ENCODE measurements around the gene UROC1.

Gene UROC1

GRCh38 chr3:126517291-126517951 is at the start of gene UROC1:
Gene UROC1 (minus strand): TSS chr3:126517773. CDS start chr3:126517719, 54 bp downstream.
- no peak for TF ChIP-seq USF1 (IDR thresholded peaks at IDR 0.05)
- TF ChIP-seq CREB1 (IDR thresholded peaks at IDR 0.05; ENCODE audit: low read depth), result no peak
- no peak for TF ChIP-seq TAF1 (IDR thresholded peaks at IDR 0.05; ENCODE audit: low read depth)
- no peak for TF ChIP-seq ZBTB7A (IDR thresholded peaks at IDR 0.05; ENCODE audit: low read depth)
- no peak for TF ChIP-seq FOXM1 (IDR thresholded peaks at IDR 0.05; ENCODE audit: borderline replicate concordance, low read depth)
- no peak for TF ChIP-seq EP300 (IDR thresholded peaks at IDR 0.05; ENCODE audit: borderline replicate concordance)
- TF ChIP-seq RAD21 (IDR thresholded peaks at IDR 0.05; ENCODE audit: low read depth), result no peak
- TF ChIP-seq EGR1 (IDR thresholded peaks at IDR 0.05), result no peak
- no peak for TF ChIP-seq YY1 (IDR thresholded peaks at IDR 0.05; ENCODE audit: low read depth)
- TF ChIP-seq CEBPB (IDR thresholded peaks at IDR 0.05), result no peak
- TF ChIP-seq TEAD4 (IDR thresholded peaks at IDR 0.05), result no peak
- TF ChIP-seq NFIC (IDR thresholded peaks at IDR 0.05), result no peak
- no peak for TF ChIP-seq TCF12 (IDR thresholded peaks at IDR 0.05; ENCODE audit: low read depth)
- no peak for TF ChIP-seq REST (IDR thresholded peaks at IDR 0.05; ENCODE audit: low read depth)
- TF ChIP-seq MAX (IDR thresholded peaks at IDR 0.05), result no peak

- TF ChIP-seq EP300 (IDR thresholded peaks at IDR 0.05; ENCODE audit: borderline replicate concordance) (no peak), REST (IDR thresholded peaks at IDR 0.05; ENCODE audit: low read depth) (no peak), FOXM1 (IDR thresholded peaks at IDR 0.05; ENCODE audit: borderline replicate concordance, low read depth) (no peak), CEBPB (IDR thresholded peaks at IDR 0.05) (no peak), RAD21 (IDR thresholded peaks at IDR 0.05; ENCODE audit: low read depth) (no peak), TCF12 (IDR thresholded peaks at IDR 0.05; ENCODE audit: low read depth) (no peak), USF1 (IDR thresholded peaks at IDR 0.05) (no peak), NFIC (IDR thresholded peaks at IDR 0.05) (no peak), TAF1 (IDR thresholded peaks at IDR 0.05; ENCODE audit: low read depth) (no peak), TEAD4 (IDR thresholded peaks at IDR 0.05) (no peak), EGR1 (IDR thresholded peaks at IDR 0.05) (no peak), MAX (IDR thresholded peaks at IDR 0.05) (no peak), CREB1 (IDR thresholded peaks at IDR 0.05; ENCODE audit: low read depth) (no peak), YY1 (IDR thresholded peaks at IDR 0.05; ENCODE audit: low read depth) (no peak), ZBTB7A (IDR thresholded peaks at IDR 0.05; ENCODE audit: low read depth) (no peak)
Observed at GRCh38 chr3:126562737-126563276, 45.2 kb upstream of the UROC1 start.

GRCh38 chr3:126558336-126559071 is 40.9 kb upstream of the UROC1 start, which contains the start of gene C3orf22:
Gene C3orf22 (minus strand): TSS chr3:126558932. CDS start chr3:126553390, 5,542 bp downstream.
- TF ChIP-seq CEBPB (IDR thresholded peaks at IDR 0.05) (no peak), MAX (IDR thresholded peaks at IDR 0.05) (no peak), USF1 (IDR thresholded peaks at IDR 0.05) (no peak), NFIC (IDR thresholded peaks at IDR 0.05) (no peak), RAD21 (IDR thresholded peaks at IDR 0.05; ENCODE audit: low read depth) (no peak), CREB1 (IDR thresholded peaks at IDR 0.05; ENCODE audit: low read depth) (no peak), EP300 (IDR thresholded peaks at IDR 0.05; ENCODE audit: borderline replicate concordance) (no peak), TAF1 (IDR thresholded peaks at IDR 0.05; ENCODE audit: low read depth) (no peak), ZBTB7A (IDR thresholded peaks at IDR 0.05; ENCODE audit: low read depth) (no peak), EGR1 (IDR thresholded peaks at IDR 0.05) (no peak), TCF12 (IDR thresholded peaks at IDR 0.05; ENCODE audit: low read depth) (no peak), REST (IDR thresholded peaks at IDR 0.05; ENCODE audit: low read depth) (no peak), FOXM1 (IDR thresholded peaks at IDR 0.05; ENCODE audit: borderline replicate concordance, low read depth) (no peak), TEAD4 (IDR thresholded peaks at IDR 0.05) (no peak), YY1 (IDR thresholded peaks at IDR 0.05; ENCODE audit: low read depth) (no peak)

All from Ishikawa (cell line).